ENCODE measurements around the gene ATP6AP1.

The ATP6AP1 gene

DNA sequence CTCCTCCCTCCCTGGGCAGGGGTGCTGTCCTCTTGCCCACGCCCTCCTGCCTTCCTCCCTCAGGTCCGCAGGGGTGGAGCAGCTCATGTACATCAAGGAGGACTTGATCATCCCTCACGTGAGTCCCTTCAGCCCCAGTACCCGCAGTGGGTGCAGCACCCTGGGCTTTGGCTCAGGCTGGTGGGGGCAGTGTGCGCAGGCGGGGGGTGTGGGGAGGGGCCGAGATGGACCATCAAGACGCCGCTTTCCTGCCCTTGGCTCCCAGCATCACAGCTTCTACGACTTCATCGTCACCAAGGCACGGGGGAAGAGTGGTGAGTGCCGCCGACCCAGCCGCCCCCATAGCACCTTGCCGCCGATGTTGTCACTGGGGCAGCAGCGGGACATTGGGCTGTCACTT lies 21.1 kb downstream of the ATP6AP1 start:
- no peak overlapping the region for H3K4me2 ChIP-seq (ENCODE audit: low read length)
- no peaks in the 10 kb centered on the region for H3K9me3 ChIP-seq (ENCODE audit: control insufficient read depth, insufficient read depth, low read length)
- H3K79me2 ChIP-seq (ENCODE audit: control insufficient read depth, low read length): no peaks in the 10 kb centered on the region; the same call in 1 of the 2 replicates
- H3K27me3 ChIP-seq (ENCODE audit: control insufficient read depth, low read length): no peaks in the 10 kb centered on the region
- no peak overlapping the region for H3K27ac ChIP-seq (ENCODE audit: low read depth, low read length)
- H3K4me3 ChIP-seq (ENCODE audit: low read length): no peak overlapping the region
- peaks cover 6% of the 10 kb centered on the region for H3K4me1 ChIP-seq (ENCODE audit: control insufficient read depth, low read length)
- H3K9me2 ChIP-seq (replicated peaks; ENCODE audit: control insufficient read depth, low read length): no peaks in the 10 kb centered on the region
- peaks cover 2% of the 10 kb centered on the region; the same call in 1 of the 2 replicates for H3K36me3 ChIP-seq (ENCODE audit: control insufficient read depth, low read length)
- H4K20me1 ChIP-seq (ENCODE audit: control insufficient read depth, insufficient read depth, low read depth, low read length): no peaks in the 10 kb centered on the region
- TF ChIP-seq EZH2phosphoT487 (IDR thresholded peaks at IDR 0.05; ENCODE audit: borderline replicate concordance, low read length): no peak
- TF ChIP-seq, protein P1, sequence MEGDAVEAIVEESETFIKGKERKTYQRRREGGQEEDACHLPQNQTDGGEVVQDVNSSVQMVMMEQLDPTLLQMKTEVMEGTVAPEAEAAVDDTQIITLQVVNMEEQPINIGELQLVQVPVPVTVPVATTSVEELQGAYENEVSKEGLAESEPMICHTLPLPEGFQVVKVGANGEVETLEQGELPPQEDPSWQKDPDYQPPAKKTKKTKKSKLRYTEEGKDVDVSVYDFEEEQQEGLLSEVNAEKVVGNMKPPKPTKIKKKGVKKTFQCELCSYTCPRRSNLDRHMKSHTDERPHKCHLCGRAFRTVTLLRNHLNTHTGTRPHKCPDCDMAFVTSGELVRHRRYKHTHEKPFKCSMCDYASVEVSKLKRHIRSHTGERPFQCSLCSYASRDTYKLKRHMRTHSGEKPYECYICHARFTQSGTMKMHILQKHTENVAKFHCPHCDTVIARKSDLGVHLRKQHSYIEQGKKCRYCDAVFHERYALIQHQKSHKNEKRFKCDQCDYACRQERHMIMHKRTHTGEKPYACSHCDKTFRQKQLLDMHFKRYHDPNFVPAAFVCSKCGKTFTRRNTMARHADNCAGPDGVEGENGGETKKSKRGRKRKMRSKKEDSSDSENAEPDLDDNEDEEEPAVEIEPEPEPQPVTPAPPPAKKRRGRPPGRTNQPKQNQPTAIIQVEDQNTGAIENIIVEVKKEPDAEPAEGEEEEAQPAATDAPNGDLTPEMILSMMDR (IDR thresholded peaks at IDR 0.05; ENCODE audit: low read depth, low read length, poor library complexity, severe bottlenecking): no peak
- H3F3A ChIP-seq (ENCODE audit: control insufficient read depth, insufficient read depth): no peaks in the 10 kb centered on the region

DNA sequence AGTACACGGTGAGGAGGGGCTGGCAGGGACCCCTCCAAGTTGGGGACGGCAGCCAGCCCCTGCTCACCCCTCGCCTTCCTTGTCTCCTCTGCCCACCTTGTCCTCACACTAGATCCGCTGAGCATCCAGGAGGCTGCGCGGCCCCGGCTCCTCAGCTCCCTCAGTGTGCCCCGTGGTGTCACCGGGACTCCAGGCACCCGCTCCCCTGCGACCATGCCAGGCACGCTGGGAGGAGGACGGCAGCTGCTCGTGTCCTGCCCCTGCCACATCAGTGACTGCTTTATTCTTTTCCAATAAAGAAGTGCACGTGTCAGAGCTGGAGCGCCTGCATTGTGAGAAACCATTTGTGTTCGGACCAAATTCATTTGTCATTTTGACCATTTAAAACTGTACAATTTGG lies 21.8 kb downstream of the ATP6AP1 start:
- no peaks in the 10 kb centered on the region for H3K27me3 ChIP-seq (ENCODE audit: control insufficient read depth, low read length)
- H3K9me3 ChIP-seq (ENCODE audit: control insufficient read depth, insufficient read depth, low read length): no peaks in the 10 kb centered on the region
- peaks cover 2% of the 10 kb centered on the region; the same call in 1 of the 2 replicates for H3K36me3 ChIP-seq (ENCODE audit: control insufficient read depth, low read length)
- H3K4me1 ChIP-seq (ENCODE audit: control insufficient read depth, low read length): no peaks in the 10 kb centered on the region
- H3K79me2 ChIP-seq (ENCODE audit: control insufficient read depth, low read length): no peaks in the 10 kb centered on the region
- H3K4me3 ChIP-seq (ENCODE audit: low read length): no peak overlapping the region
- H3K27ac ChIP-seq (ENCODE audit: low read depth, low read length): no peak overlapping the region
- no peaks in the 10 kb centered on the region for H3K9me2 ChIP-seq (replicated peaks; ENCODE audit: control insufficient read depth, low read length)
- H3F3A ChIP-seq (ENCODE audit: control insufficient read depth, insufficient read depth): no peaks in the 10 kb centered on the region
- TF ChIP-seq, protein P1 (IDR thresholded peaks at IDR 0.05; ENCODE audit: low read depth, low read length, poor library complexity, severe bottlenecking): no peak
- TF ChIP-seq EZH2phosphoT487 (IDR thresholded peaks at IDR 0.05; ENCODE audit: borderline replicate concordance, low read length): no peak
- H3K4me2 ChIP-seq (ENCODE audit: low read length): no peak overlapping the region
- no peaks in the 10 kb centered on the region for H4K20me1 ChIP-seq (ENCODE audit: control insufficient read depth, insufficient read depth, low read depth, low read length)

DNA sequence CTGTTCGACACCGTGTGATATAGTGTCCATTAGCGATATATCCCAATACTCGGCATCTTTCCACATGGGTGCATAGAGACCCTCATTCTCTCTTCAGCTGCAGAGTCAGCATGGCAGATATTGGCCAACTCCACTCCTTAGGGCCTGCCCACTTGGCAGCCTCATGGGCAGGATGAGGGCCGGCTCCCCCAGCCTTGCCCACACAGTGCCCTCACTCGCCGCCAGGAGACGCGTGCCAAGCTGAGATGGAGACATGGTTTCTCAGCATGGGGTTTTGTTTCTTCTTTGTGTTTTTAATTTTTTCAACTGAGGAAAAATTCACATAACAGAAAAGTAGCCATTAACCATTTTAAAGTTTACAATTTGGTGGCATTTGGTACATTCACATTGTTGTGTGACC lies 24.3 kb downstream of the ATP6AP1 start:
- Histone ChIP-seq H3K4me3 (ENCODE audit: low read length) (no peak overlapping the region), H3K9me2 (replicated peaks; ENCODE audit: control insufficient read depth, low read length) (no peaks in the 10 kb centered on the region), H3K79me2 (ENCODE audit: control insufficient read depth, low read length) (no peaks in the 10 kb centered on the region), H3K36me3 (ENCODE audit: control insufficient read depth, low read length) (peaks cover 2% of the 10 kb centered on the region; the same call in 1 of the 2 replicates), H3K4me1 (ENCODE audit: control insufficient read depth, low read length) (peaks cover 4% of the 10 kb centered on the region; the same call in 1 of the 2 replicates), H3K27me3 (ENCODE audit: control insufficient read depth, low read length) (no peaks in the 10 kb centered on the region), H3F3A (ENCODE audit: control insufficient read depth, insufficient read depth) (no peaks in the 10 kb centered on the region), H4K20me1 (ENCODE audit: control insufficient read depth, insufficient read depth, low read depth, low read length) (no peaks in the 10 kb centered on the region), H3K9me3 (ENCODE audit: control insufficient read depth, insufficient read depth, low read length) (no peaks in the 10 kb centered on the region), H3K27ac (ENCODE audit: low read depth, low read length) (no peak overlapping the region), H3K4me2 (ENCODE audit: low read length) (no peak overlapping the region)
- TF ChIP-seq EZH2phosphoT487 (IDR thresholded peaks at IDR 0.05; ENCODE audit: borderline replicate concordance, low read length): no peak
- TF ChIP-seq, protein P1 (IDR thresholded peaks at IDR 0.05; ENCODE audit: low read depth, low read length, poor library complexity, severe bottlenecking): no peak

All from DOHH2 (cell line).